ENCODE measurements around the gene KDM2B.
"Not testable (repeated sequence)": the region's sequence is repeated elsewhere in the genome, so short reads cannot be mapped to it uniquely, and the experiment has no call there.

Gene KDM2B

DNA sequence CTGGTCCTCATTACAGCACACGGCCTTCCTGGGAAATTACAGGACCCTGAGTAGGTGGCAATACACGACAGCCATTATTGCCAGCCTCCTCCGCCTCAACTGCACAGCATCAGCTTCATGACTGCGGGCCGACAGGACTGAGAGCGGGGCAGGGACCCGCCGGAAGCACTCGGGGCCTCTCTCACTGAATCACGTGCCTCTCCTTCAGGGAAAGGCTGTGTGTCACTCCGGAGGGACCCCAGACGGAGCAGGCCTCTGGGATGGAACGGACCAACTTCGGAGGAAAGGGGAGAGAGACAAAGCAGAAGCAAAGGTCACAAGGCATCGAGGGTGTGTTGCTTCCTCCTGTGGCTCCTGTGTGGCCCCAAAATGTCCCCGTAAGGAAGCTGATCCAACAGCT is 90.9 kb downstream of the KDM2B start:
- no peak overlapping the region for H3K4me3 ChIP-seq (ENCODE audit: low read depth, low read length)
- TF ChIP-seq, protein P1, sequence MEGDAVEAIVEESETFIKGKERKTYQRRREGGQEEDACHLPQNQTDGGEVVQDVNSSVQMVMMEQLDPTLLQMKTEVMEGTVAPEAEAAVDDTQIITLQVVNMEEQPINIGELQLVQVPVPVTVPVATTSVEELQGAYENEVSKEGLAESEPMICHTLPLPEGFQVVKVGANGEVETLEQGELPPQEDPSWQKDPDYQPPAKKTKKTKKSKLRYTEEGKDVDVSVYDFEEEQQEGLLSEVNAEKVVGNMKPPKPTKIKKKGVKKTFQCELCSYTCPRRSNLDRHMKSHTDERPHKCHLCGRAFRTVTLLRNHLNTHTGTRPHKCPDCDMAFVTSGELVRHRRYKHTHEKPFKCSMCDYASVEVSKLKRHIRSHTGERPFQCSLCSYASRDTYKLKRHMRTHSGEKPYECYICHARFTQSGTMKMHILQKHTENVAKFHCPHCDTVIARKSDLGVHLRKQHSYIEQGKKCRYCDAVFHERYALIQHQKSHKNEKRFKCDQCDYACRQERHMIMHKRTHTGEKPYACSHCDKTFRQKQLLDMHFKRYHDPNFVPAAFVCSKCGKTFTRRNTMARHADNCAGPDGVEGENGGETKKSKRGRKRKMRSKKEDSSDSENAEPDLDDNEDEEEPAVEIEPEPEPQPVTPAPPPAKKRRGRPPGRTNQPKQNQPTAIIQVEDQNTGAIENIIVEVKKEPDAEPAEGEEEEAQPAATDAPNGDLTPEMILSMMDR (IDR thresholded peaks at IDR 0.05; ENCODE audit: low read depth, low read length, missing control alignments) = no peak
- no peak for DNase-seq (ENCODE audit: low read depth)

DNA sequence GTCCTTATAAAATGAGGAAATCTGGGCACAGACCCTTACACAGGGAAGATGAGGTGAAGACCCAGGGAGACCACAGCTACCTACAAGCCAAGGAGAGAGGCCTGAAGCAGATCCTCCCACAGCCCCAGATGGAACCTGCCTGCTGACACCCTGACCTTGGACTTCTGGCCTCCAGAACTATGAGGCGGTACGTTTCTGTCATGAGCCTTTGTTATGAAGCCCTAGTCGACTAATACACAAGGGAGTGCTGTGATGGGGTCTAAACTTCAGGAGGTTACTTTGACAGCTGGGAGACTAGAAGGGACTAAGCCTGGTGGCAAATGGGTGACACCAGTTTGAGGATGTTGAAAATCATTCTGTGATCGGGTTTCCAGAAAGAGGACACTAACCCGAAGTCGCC is 95.9 kb downstream of the KDM2B start:
- H3K4me3 ChIP-seq (ENCODE audit: low read depth, low read length) = no peak overlapping the region

DNA sequence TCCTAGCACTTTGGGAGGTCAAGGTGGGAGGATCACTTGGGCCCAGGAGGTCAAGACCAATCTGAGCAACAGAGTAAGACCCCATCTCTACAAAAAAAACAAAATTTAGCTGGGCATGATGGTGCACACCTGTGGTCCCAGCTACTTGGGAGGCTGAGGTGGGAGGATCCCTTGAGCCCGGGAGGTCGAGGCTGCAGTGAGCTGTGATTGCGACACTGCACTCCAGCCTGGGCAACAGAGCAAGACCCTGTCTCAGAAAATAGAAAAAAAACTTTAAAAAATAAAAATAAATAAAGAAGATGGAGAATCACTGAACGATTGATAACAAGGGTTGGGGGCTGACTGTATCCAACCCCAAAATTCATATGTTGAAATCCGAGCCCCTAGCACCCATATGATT is 96.3 kb downstream of the KDM2B start:
- H3K4me3 ChIP-seq (ENCODE audit: low read depth, low read length); DNase-seq (ENCODE audit: low read depth): not testable (repeated sequence)

More for the DNA sequence above, 95.9 kb downstream of the KDM2B start:
- DNase-seq (ENCODE audit: low read depth) = no peak
- TF ChIP-seq, protein P1 (IDR thresholded peaks at IDR 0.05; ENCODE audit: low read depth, low read length, missing control alignments) = no peak

DNA sequence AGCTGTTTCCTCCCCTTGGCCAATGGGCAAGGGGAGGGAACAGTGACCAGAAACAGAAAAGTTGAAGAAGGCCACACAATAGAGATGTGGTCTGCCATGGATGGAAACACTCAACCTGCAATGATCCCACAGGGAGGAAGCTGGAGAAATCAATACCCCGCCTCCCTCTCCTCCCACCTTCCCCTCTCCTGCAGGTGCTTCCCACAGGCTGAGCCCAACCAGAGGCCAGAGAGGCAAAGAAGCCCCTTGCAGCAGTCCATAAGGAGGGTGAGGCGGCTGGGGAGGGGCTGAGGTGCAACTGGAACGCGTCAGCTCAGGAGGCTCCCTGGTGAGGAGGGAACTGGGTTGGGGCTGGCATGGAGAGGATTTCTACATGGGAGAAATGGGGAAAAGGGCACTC is 96.9 kb downstream of the KDM2B start:
- DNase-seq (ENCODE audit: low read depth) = no peak

DNA sequence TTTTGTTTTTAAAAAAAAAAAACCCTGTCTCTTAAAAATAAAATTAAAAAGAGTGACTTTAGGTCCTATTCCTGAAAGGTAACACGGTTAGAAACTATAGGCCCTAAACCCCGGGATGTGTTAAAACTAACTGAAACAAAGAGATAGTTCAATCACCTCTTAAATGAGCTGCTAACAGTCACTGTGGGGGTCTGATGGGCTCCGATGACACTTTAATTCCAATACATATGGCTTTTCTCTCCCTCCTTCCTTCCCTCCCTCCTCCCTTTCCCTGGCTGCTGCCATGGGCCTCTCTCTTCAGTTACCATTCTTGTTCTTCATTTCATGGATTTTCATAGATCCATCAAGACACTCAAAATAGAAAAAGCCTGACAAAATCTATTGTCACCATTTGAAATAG is 104.3 kb downstream of the KDM2B start:
- no peak overlapping the region for H3K4me3 ChIP-seq (ENCODE audit: low read depth, low read length)
- no peak for DNase-seq (ENCODE audit: low read depth)
- TF ChIP-seq, protein P1 (IDR thresholded peaks at IDR 0.05; ENCODE audit: low read depth, low read length, missing control alignments) = no peak

More for the DNA sequence above, 96.9 kb downstream of the KDM2B start:
- no peak overlapping the region for H3K4me3 ChIP-seq (ENCODE audit: low read depth, low read length)
- TF ChIP-seq, protein P1 (IDR thresholded peaks at IDR 0.05; ENCODE audit: low read depth, low read length, missing control alignments) = no peak

DNA sequence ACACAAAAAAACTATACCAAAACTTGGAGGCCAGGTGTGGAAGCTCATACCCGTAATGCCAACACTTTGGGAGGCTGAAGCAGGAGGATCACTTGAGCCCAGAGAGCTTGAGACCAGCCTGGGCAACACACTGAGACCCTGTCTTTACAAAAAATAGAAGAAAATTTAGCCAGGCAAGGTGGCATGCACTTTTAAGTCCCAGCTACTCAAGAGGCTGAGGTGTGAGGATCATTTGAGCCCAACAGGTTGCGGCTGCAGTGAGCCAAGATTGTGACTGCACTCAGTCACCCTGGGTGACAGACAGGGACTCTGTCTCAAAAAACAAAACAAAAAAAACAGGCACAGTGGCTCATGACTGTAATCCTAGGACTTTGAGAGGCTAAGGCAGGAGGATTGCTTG is 105.5 kb downstream of the KDM2B start:
- TF ChIP-seq, protein P1 (IDR thresholded peaks at IDR 0.05; ENCODE audit: low read depth, low read length, missing control alignments) = no peak
- DNase-seq (ENCODE audit: low read depth) = no peak
- no peak overlapping the region for H3K4me3 ChIP-seq (ENCODE audit: low read depth, low read length)

DNA sequence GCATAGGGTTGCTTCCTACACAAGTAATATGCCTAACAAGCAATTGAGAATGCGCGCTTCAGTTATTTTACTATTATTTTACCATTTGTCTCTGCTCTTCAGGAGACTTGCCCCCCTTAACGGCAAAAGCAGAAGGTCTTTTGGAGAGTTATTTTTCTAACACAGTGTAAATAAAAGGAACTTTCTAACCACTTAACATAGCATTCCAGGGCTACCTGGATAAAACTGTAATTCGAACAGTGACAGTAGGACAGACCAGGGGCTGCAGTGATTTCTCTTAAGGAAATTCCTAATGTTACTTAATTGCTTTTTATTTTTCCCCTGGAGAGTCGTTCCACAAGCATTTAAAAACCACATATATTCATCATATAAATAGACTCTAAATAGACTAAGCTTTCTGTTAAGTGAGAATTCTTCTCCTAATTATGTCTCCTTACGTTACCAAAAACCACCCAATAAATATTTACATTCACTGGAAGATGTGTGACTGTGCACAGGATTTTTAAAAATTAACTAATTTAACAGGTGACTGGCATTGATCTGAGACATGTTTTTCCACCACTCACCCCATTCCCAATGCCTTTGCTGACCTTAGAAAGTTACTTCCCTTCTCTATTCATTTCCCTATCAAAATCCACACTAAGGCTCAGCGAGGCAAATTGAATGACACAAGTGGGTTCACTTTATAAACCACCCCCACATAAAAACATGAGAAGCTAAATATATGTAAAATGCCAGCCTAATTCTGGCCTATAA is 108.5 kb downstream of the KDM2B start:
- no peak overlapping the region for H3K4me3 ChIP-seq (ENCODE audit: low read depth, low read length)
- DNase-seq (ENCODE audit: low read depth) = no peak
- TF ChIP-seq, protein P1 (IDR thresholded peaks at IDR 0.05; ENCODE audit: low read depth, low read length, missing control alignments) = no peak

All from GM12864 (cell line).